ENCODE measurements around the gene COL6A1.
A peak's percentile ranks its signal among the peaks of the same experiment; 100 is the strongest.

COL6A1 gene

GRCh38 chr21:45982092-45982757 is 655 bp downstream of the COL6A1 start:
- TF ChIP-seq, protein P1, sequence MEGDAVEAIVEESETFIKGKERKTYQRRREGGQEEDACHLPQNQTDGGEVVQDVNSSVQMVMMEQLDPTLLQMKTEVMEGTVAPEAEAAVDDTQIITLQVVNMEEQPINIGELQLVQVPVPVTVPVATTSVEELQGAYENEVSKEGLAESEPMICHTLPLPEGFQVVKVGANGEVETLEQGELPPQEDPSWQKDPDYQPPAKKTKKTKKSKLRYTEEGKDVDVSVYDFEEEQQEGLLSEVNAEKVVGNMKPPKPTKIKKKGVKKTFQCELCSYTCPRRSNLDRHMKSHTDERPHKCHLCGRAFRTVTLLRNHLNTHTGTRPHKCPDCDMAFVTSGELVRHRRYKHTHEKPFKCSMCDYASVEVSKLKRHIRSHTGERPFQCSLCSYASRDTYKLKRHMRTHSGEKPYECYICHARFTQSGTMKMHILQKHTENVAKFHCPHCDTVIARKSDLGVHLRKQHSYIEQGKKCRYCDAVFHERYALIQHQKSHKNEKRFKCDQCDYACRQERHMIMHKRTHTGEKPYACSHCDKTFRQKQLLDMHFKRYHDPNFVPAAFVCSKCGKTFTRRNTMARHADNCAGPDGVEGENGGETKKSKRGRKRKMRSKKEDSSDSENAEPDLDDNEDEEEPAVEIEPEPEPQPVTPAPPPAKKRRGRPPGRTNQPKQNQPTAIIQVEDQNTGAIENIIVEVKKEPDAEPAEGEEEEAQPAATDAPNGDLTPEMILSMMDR (conservative IDR thresholded peaks at IDR 0.05; ENCODE audit: control insufficient read depth, insufficient read depth, low read depth, low read length): no peak
- H3K4me3 ChIP-seq (ENCODE audit: control insufficient read depth, low read depth, low read length): peak overlapping the region; percentile 80

DNA sequence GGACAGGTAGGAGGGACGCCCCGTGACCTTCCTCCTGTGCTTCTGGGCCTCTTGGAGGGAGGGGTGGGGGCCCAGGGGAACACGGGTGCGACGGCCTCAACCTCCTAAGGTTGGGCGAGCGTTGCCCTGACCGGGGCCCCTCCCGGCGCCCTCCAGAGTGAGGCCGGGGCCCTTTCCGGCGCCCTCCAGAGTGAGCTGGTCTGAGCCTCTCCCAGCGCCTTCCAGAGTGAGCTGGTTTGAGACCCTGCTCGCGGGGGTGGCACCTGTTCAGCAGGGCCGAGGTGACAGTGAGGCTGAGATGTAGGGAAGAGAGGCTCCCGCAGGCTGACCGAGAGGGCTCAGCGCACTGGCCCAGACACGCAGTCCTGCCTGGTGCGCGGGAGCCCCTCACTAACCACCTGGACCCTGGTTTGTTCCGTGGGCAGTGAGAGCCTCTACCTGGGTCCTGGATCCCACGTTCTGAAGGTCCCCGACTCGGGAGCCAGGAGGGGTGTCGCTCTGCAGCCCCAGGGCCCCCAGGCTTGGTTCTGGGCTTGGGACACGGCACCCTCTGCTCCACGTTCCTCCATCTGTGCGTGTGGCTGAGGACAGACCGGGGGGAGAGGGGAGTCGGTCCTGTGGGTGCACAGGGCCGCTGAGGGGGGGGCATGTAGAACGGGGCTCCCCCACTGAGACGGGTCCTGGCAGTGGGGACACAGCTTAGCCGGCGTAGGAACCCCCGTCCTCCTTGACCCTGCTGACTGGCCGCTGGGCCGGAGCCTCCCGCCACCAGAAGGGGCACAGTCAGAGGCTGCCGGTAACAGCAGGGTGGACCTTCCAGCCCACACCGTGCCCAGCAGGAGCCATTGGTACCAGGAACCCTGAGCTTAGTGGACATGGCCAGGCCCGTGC is 1.4 kb downstream of the COL6A1 start:
- no peak for DNase-seq (ENCODE audit: low read depth)
- TF ChIP-seq, protein P1 (conservative IDR thresholded peaks at IDR 0.05; ENCODE audit: control insufficient read depth, insufficient read depth, low read depth, low read length): no peak
- peak overlapping the region; percentile 80 for H3K4me3 ChIP-seq (ENCODE audit: control insufficient read depth, low read depth, low read length)

More at GRCh38 chr21:45982092-45982757, 655 bp downstream of the COL6A1 start:
- no peak for DNase-seq (ENCODE audit: low read depth)

- TF ChIP-seq, protein P1 (conservative IDR thresholded peaks at IDR 0.05; ENCODE audit: control insufficient read depth, insufficient read depth, low read depth, low read length): no peak
- H3K4me3 ChIP-seq (ENCODE audit: control insufficient read depth, low read depth, low read length): peak overlapping the region; percentile 80
- no peak for DNase-seq (ENCODE audit: low read depth)
Measured at GRCh38 chr21:45983649-45983965, 2.0 kb downstream of the COL6A1 start.

GRCh38 chr21:45983981-45984551 is 2.5 kb downstream of the COL6A1 start:
- TF ChIP-seq, protein P1 (conservative IDR thresholded peaks at IDR 0.05; ENCODE audit: control insufficient read depth, insufficient read depth, low read depth, low read length): no peak
- peak; percentile 64 for DNase-seq (ENCODE audit: low read depth)
- peak overlapping the region; percentile 80 for H3K4me3 ChIP-seq (ENCODE audit: control insufficient read depth, low read depth, low read length)

GRCh38 chr21:45984584-45985095 is 3.1 kb downstream of the COL6A1 start:
- TF ChIP-seq, protein P1 (conservative IDR thresholded peaks at IDR 0.05; ENCODE audit: control insufficient read depth, insufficient read depth, low read depth, low read length): no peak
- no peak for DNase-seq (ENCODE audit: low read depth)
- peak overlapping the region; percentile 80 for H3K4me3 ChIP-seq (ENCODE audit: control insufficient read depth, low read depth, low read length)

DNA sequence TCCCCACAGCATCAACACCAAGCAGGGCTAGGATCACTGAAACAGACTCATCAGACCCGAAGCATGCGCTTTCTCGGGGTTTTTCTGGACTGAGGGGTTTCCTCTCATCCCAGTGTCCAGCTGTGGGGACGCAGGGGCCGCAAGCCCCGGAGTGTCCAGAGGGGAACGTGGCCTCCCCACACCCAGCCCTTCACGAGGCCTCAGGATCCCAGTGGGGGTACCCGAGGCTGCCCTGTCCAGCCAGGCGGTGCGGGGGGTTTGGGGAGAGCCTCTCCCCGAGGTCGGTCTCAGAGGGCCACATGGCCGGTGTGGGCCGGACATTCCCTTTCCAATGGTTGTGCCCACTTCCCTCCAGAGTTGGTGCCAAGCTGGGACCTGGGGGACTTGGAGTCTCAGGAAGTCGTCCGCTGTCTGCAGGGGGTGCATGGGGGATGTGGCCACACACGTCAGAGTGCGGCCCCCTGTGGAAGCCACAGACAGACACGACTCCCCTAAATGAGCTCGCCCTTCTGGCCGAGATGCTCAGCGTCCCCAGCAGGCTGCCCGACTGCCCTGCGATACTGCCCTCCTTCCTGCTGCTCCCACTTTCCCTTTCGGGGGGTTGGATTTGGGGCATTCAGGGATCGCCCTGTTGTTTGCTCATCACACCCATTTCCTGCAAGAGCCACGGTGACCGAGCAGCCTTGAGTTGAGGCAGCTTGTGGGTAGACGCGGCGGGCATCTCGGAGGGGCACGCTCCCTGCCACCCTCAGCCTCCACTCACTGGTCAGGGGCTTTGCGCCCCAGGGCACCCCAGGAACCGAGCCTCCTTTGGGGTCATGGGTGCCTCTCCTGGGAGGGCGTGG is 4.1 kb downstream of the COL6A1 start:
- DNase-seq (ENCODE audit: low read depth): no peak
- H3K4me3 ChIP-seq (ENCODE audit: control insufficient read depth, low read depth, low read length): peak overlapping the region; percentile 80
- TF ChIP-seq, protein P1 (conservative IDR thresholded peaks at IDR 0.05; ENCODE audit: control insufficient read depth, insufficient read depth, low read depth, low read length): no peak

Data from fibroblast of mammary gland (primary cell).